Activated CD8-positive, alpha-beta T cell treated with anti-CD3 and anti-CD28 coated beads, Interleukin-2, amount 10 ng/mL, durations not matched to agents 7 days and 5 days (primary cell): ENCODE data around the gene CTH. TPM values are rescaled to one million over a fixed set of nuclear protein-coding genes. Genes with fewer than 3 reads are reported as not detected.

Source experiments
- ATAC-seq: fragments of 150-1000 bp; cut with Tn5 transposase; one replicate; pipeline ENCODE4 v1.10.0; 2021; ENCODE audit warnings: moderate library complexity
- CTCF ChIA-PET: fragments of 350-600 bp; sonication (Branson Sonifier 250); formaldehyde crosslinking; loops from one replicate; lab custom pipeline; 2021; ENCODE audit warnings: antibody characterized with exemption; lab: Charles Lee
- POLR2A ChIA-PET: fragments of 350-600 bp; sonication (Branson Sonifier 250); formaldehyde crosslinking; loops from one replicate; lab custom pipeline; 2021; ENCODE audit warnings: antibody characterized with exemption; lab: Charles Lee
- DNase-seq: peaks from one replicate; pipeline ENCODE4 v3.0.0-alpha.2; 2020
- H3K27ac Mint-ChIP-seq: one replicate; pipeline ENCODE4 v1.8.0; 2021; ENCODE audit warnings: mild to moderate bottlenecking, mixed read lengths
- H3K27me3 Mint-ChIP-seq: one replicate; pipeline ENCODE4 v1.8.0; 2021; ENCODE audit warnings: low read depth, mixed read lengths
- H3K36me3 Mint-ChIP-seq: one replicate; pipeline ENCODE4 v1.8.0; 2021; ENCODE audit warnings: low read depth, mixed read lengths
- H3K4me1 Mint-ChIP-seq: one replicate; pipeline ENCODE4 v1.8.0; 2021; ENCODE audit warnings: low read depth, mixed read lengths
- H3K4me3 Mint-ChIP-seq: one replicate; pipeline ENCODE4 v1.8.0; 2021; ENCODE audit warnings: mild to moderate bottlenecking, mixed read lengths
- H3K9me3 Mint-ChIP-seq: one replicate; pipeline ENCODE4 v1.8.0; 2022; ENCODE audit warnings: mixed read lengths; ENCODE audit not compliant: insufficient read depth
- total RNA-seq, 2 experiments: library from RNA; stranded (reverse); gene quantifications; one replicate each; pipeline ENCODE4 v1.2.3, GENCODE V29; 2021

The CTH gene
- total RNA-seq, 2 experiments from 2014 or later = 4.1 to 5.9 TPM

- Mint-ChIP-seq H3K9me3 (no peaks in the 10 kb centered on the region), H3K27me3 (peaks cover 10% of the 10 kb centered on the region), H3K4me3 (no peak overlapping the region), H3K4me1 (no peaks in the 10 kb centered on the region), H3K27ac (no peak overlapping the region), H3K36me3 (no peaks in the 10 kb centered on the region)
- POLR2A ChIA-PET = no interaction called here
- CTCF ChIA-PET = interaction anchor here (0.6 to 1.2 kb wide), 3 partner anchors 19 to 354 kb away, joined by 3 to 4 read pairs (median 3); no protein-coding TSS in a partner anchor
- no peak for DNase-seq
- ATAC-seq = no peak
These were observed 76.4 kb downstream of the CTH start for GRCh38 chr1:70487459-70487815.

GRCh38 chr1:70487910-70488665, 77.0 kb downstream of the CTH start:
- Mint-ChIP-seq H3K4me3 (no peak overlapping the region), H3K27me3 (peaks cover 12% of the 10 kb centered on the region), H3K36me3 (no peaks in the 10 kb centered on the region), H3K9me3 (no peaks in the 10 kb centered on the region), H3K27ac (no peak overlapping the region), H3K4me1 (no peaks in the 10 kb centered on the region)
- DNase-seq (peak; percentile 26), ATAC-seq (no peak)
- ChIA-PET CTCF (no interaction called here), POLR2A (no interaction called here)

Other genes starting within 250 kb of the CTH start
- 10 to 100 TPM; 22.5 to 22.7 TPM for gene LRRC40, start 205.7 kb upstream of the CTH start, total RNA-seq
- gene SRSF11, start 189.9 kb upstream of the CTH start, total RNA-seq = 100 to 1,000 TPM; 165 to 169 TPM
- gene ANKRD13C, start 56.5 kb upstream of the CTH start, total RNA-seq = 10 to 100 TPM; 25.0 to 26.8 TPM